Measurements from ENCODE around the gene MTR.

Gene MTR

GRCh38 chr1:236877661-236878060 lies 82.6 kb downstream of the MTR start (continued):
- TF ChIP-seq RARB (CRISPR knock-in tag; IDR thresholded peaks at IDR 0.05) (no peak), ZNF565 (CRISPR knock-in tag; conservative IDR thresholded peaks at IDR 0.05; ENCODE audit: low read depth) (no peak), ESRRG (CRISPR knock-in tag; IDR thresholded peaks at IDR 0.05) (no peak), TSHZ2 (CRISPR knock-in tag; IDR thresholded peaks at IDR 0.05) (no peak)

- ATAC-seq, result no peak
- no peak for TF ChIP-seq TOX (CRISPR knock-in tag; IDR thresholded peaks at IDR 0.05; ENCODE audit: borderline replicate concordance)
- no peak for TF ChIP-seq ISL1 (CRISPR knock-in tag; IDR thresholded peaks at IDR 0.05)
- no peak for TF ChIP-seq ZFP3 (CRISPR knock-in tag; IDR thresholded peaks at IDR 0.05)
- no peak for TF ChIP-seq ESRRG (CRISPR knock-in tag; IDR thresholded peaks at IDR 0.05)
- no peak for TF ChIP-seq TSHZ2 (CRISPR knock-in tag; IDR thresholded peaks at IDR 0.05)
- no peak for TF ChIP-seq ZC3H10 (CRISPR knock-in tag; IDR thresholded peaks at IDR 0.05)
- no peak for TF ChIP-seq BACH2 (CRISPR knock-in tag; IDR thresholded peaks at IDR 0.05; ENCODE audit: borderline replicate concordance)
- TF ChIP-seq POU6F1 (CRISPR knock-in tag; IDR thresholded peaks at IDR 0.05; ENCODE audit: borderline replicate concordance, low read depth), result no peak
- TF ChIP-seq GLIS3 (CRISPR knock-in tag; IDR thresholded peaks at IDR 0.05), result no peak
- no peak for TF ChIP-seq ZFP30 (CRISPR knock-in tag; IDR thresholded peaks at IDR 0.05)
- TF ChIP-seq TCF4 (CRISPR knock-in tag; IDR thresholded peaks at IDR 0.05; ENCODE audit: borderline replicate concordance), result no peak
- TF ChIP-seq ARNTL (CRISPR knock-in tag; IDR thresholded peaks at IDR 0.05; ENCODE audit: borderline replicate concordance, low read depth), result no peak
Observed at GRCh38 chr1:236880209-236880608, 85.1 kb downstream of the MTR start.

GRCh38 chr1:236882678-236883077 lies 87.6 kb downstream of the MTR start:
- ATAC-seq, result no peak
- TF ChIP-seq OSR1 (CRISPR knock-in tag; IDR thresholded peaks at IDR 0.05) (no peak), ZC3H10 (CRISPR knock-in tag; IDR thresholded peaks at IDR 0.05) (no peak), CSDC2 (CRISPR knock-in tag; IDR thresholded peaks at IDR 0.05) (no peak), ZNF8 (CRISPR knock-in tag; IDR thresholded peaks at IDR 0.05) (no peak), GLIS3 (CRISPR knock-in tag; IDR thresholded peaks at IDR 0.05) (no peak), TCF4 (CRISPR knock-in tag; IDR thresholded peaks at IDR 0.05; ENCODE audit: borderline replicate concordance) (no peak), RARB (CRISPR knock-in tag; IDR thresholded peaks at IDR 0.05) (no peak), POU6F1 (CRISPR knock-in tag; IDR thresholded peaks at IDR 0.05; ENCODE audit: borderline replicate concordance, low read depth) (no peak), SNAI2 (CRISPR knock-in tag; IDR thresholded peaks at IDR 0.05) (no peak), ESRRG (CRISPR knock-in tag; IDR thresholded peaks at IDR 0.05) (no peak), TOX (CRISPR knock-in tag; IDR thresholded peaks at IDR 0.05; ENCODE audit: borderline replicate concordance) (no peak)

- TF ChIP-seq GLIS3 (CRISPR knock-in tag; IDR thresholded peaks at IDR 0.05), result no peak
- TF ChIP-seq SNAI2 (CRISPR knock-in tag; IDR thresholded peaks at IDR 0.05), result no peak
- TF ChIP-seq ZNF8 (CRISPR knock-in tag; IDR thresholded peaks at IDR 0.05), result no peak
- TF ChIP-seq ESRRG (CRISPR knock-in tag; IDR thresholded peaks at IDR 0.05), result no peak
- TF ChIP-seq TOX (CRISPR knock-in tag; IDR thresholded peaks at IDR 0.05; ENCODE audit: borderline replicate concordance), result no peak
- TF ChIP-seq TCF4 (CRISPR knock-in tag; IDR thresholded peaks at IDR 0.05; ENCODE audit: borderline replicate concordance), result no peak
- no peak for TF ChIP-seq ZC3H10 (CRISPR knock-in tag; IDR thresholded peaks at IDR 0.05)
- TF ChIP-seq ZNF70 (CRISPR knock-in tag; IDR thresholded peaks at IDR 0.05), result no peak
- no peak for TF ChIP-seq POU6F1 (CRISPR knock-in tag; IDR thresholded peaks at IDR 0.05; ENCODE audit: borderline replicate concordance, low read depth)
- no peak for TF ChIP-seq OSR1 (CRISPR knock-in tag; IDR thresholded peaks at IDR 0.05)
- no peak for TF ChIP-seq PPARA (CRISPR knock-in tag; IDR thresholded peaks at IDR 0.05; ENCODE audit: borderline replicate concordance)
- ATAC-seq, result no peak
Observed at GRCh38 chr1:236886199-236886598, 91.1 kb downstream of the MTR start.

Data from SK-N-SH treated with all-trans-retinoic acid at 6 μM for 48 hours (cell line).